Thoracic aorta (tissue), 2 donors: ENCODE data around the gene YBX1. TPM values are rescaled to one million over a fixed set of nuclear protein-coding genes. Genes with fewer than 3 reads are reported as not detected.
"Not testable (repeated sequence)": the region's sequence is repeated elsewhere in the genome, so short reads cannot be mapped to it uniquely, and the experiment has no call there.

Experiments used
- ATAC-seq: fragments of 150-250 bp; one replicate; pipeline ENCODE4 v1.8.0; 2017; ENCODE audit warnings: low read depth; ENCODE audit not compliant: insufficient number of reproducible peaks, low FRiP score
- DNase-seq: peaks from one replicate; pipeline ENCODE4 v3.0.0-alpha.2; 2020; ENCODE audit warnings: low spot score
- H3K27ac ChIP-seq, 2 donors: fragments of 200-600 bp; sonication (generic); 1 replicate in 1 of 2; 2 replicates in 1 of 2; pipeline ENCODE4 v1.5.1; 2016; ENCODE audit warnings: mild to moderate bottlenecking in 2 of 2, moderate library complexity in 2 of 2
- H3K27me3 ChIP-seq: fragments of 200-600 bp; sonication (generic); replicated peaks from 2 replicates; pipeline ENCODE4 v1.6.0; 2016; ENCODE audit warnings: mild to moderate bottlenecking; ENCODE audit not compliant: insufficient read depth
- H3K36me3 ChIP-seq: fragments of 200-600 bp; sonication (generic); one replicate; pipeline ENCODE4 v1.5.1; 2016
- H3K4me1 ChIP-seq, 2 donors: fragments of 200-600 bp; sonication (generic); 1 replicate in 1 of 2; 2 replicates in 1 of 2; pipeline versions ENCODE4 v1.5.1 to v1.6.0; 2016; ENCODE audit warnings: low read depth in 2 of 2, mild to moderate bottlenecking in 1 of 2; ENCODE audit not compliant: control insufficient read depth in 1 of 2
- H3K4me3 ChIP-seq: fragments of 200-600 bp; sonication (generic); 2 replicates; pipeline ENCODE4 v1.5.1; 2016; ENCODE audit warnings: mild to moderate bottlenecking
- H3K9me3 ChIP-seq: fragments of 200-600 bp; sonication (generic); 2 replicates; pipeline ENCODE4 v1.5.1; 2016
- CTCF ChIP-seq: fragments of 200-600 bp; sonication (generic); IDR thresholded peaks from one replicate; pipeline ENCODE4 v1.5.1; 2019; ENCODE audit warnings: antibody characterized with exemption
- total RNA-seq, 2 donors: library from RNA; depleted of rRNA; stranded (reverse); fragments of >200 nt; gene quantifications; one replicate each; pipeline versions ENCODE4 v1.1.0 to v1.2.3, GENCODE V29; 2016

YBX1 gene
- total RNA-seq, 2 donors from 2014 or later, result 301 to 392 TPM

DNA sequence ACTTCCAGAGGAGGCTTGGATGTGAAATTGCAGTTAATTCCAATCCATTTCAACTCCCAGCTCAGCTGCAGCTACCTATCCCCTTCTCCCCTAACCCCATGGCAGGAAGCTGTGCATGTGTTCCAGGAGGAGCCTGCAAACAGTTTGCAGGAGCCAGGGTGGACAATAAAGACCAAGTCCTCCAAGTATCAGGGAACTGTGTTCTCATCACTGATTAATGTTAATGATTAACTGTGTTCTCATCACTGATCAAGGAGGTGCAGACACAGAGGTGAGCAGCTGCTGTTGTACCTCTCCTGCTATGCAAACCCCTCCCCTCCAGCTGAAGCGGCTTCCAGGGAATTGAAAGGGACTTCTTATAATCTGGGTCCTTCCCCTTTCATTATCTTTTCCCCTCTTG, 38.6 kb downstream of the YBX1 start:
- no peak overlapping the region for H3K4me3 ChIP-seq
- no peak for TF ChIP-seq CTCF
- DNase-seq (no peak), ATAC-seq (no peak)
- no peak overlapping the region for H3K27ac ChIP-seq
- no peaks in the 10 kb centered on the region for H3K36me3 ChIP-seq
- no peaks in the 10 kb centered on the region for H3K27me3 ChIP-seq
- H3K4me1 ChIP-seq, result no peaks in the 10 kb centered on the region
- no peaks in the 10 kb centered on the region for H3K9me3 ChIP-seq

- ATAC-seq, result no peak
- Histone ChIP-seq H3K27ac (no peak overlapping the region), H3K4me1 (no peaks in the 10 kb centered on the region), H3K27me3 (no peaks in the 10 kb centered on the region), H3K4me3 (no peak overlapping the region), H3K9me3 (no peaks in the 10 kb centered on the region), H3K36me3 (no peaks in the 10 kb centered on the region)
- DNase-seq, result no peak
- TF ChIP-seq CTCF, result no peak
Observed at GRCh38 chr1:42721926-42722325, 39.7 kb downstream of the YBX1 start.

DNA sequence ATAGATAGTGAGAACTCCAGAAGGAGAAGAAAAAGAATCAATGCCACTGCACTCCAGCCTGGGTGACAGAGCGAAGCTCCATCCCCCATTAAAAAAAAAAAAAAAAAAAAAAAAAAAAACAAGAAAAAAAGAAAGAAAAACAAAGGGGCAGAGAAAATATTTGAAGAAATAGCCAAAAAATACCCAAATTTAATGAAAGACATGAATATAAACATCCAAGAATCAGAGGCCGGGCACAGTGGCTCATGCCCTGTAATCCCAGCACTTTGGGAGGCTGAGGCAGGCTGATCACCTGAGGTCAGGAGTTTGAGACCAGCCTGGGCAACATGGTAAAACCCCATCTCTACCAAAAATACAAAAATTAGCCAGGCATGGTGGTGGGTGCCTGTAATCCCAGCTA, 40.2 kb downstream of the YBX1 start:
- H3K27ac ChIP-seq, H3K36me3 ChIP-seq, H3K4me1 ChIP-seq, H3K9me3 ChIP-seq, ATAC-seq, H3K4me3 ChIP-seq, H3K27me3 ChIP-seq, DNase-seq: not testable (repeated sequence)

GRCh38 chr1:42723511-42723910, 41.3 kb downstream of the YBX1 start:
- DNase-seq (no peak), ATAC-seq (no peak)
- no peak overlapping the region for H3K27ac ChIP-seq
- H3K4me3 ChIP-seq, result no peak overlapping the region
- no peaks in the 10 kb centered on the region for H3K27me3 ChIP-seq
- H3K4me1 ChIP-seq, result no peaks in the 10 kb centered on the region
- TF ChIP-seq CTCF, result no peak
- no peaks in the 10 kb centered on the region for H3K36me3 ChIP-seq
- no peaks in the 10 kb centered on the region for H3K9me3 ChIP-seq

GRCh38 chr1:42725820-42726219, 43.6 kb downstream of the YBX1 start:
- H3K4me3 ChIP-seq, H3K4me1 ChIP-seq, H3K9me3 ChIP-seq, H3K27ac ChIP-seq, ATAC-seq, H3K36me3 ChIP-seq, DNase-seq, H3K27me3 ChIP-seq: not testable (repeated sequence)

- ATAC-seq (no peak), DNase-seq (no peak)
- H3K27ac ChIP-seq, result no peak overlapping the region
- H3K4me1 ChIP-seq, result no peaks in the 10 kb centered on the region
- no peaks in the 10 kb centered on the region for H3K9me3 ChIP-seq
- no peak for TF ChIP-seq CTCF
- no peaks in the 10 kb centered on the region for H3K36me3 ChIP-seq
- no peak overlapping the region for H3K4me3 ChIP-seq
- H3K27me3 ChIP-seq, result no peaks in the 10 kb centered on the region
Observed at GRCh38 chr1:42730002-42730401, 47.8 kb downstream of the YBX1 start.
